ENCODE data around the gene SGMS2. TPM values are rescaled to one million over a fixed set of nuclear protein-coding genes. Genes with fewer than 3 reads are reported as not detected.

Gene SGMS2
- total RNA-seq, 1 donor from 2014 or later, result 95.0 TPM

- peaks cover 2% of the 10 kb centered on the region for H3K27me3 ChIP-seq (ENCODE audit: control insufficient read depth, insufficient read depth, low read length)
- FAIRE-seq, result peak; percentile 70
These were observed 32.0 kb upstream of the SGMS2 start for GRCh38 chr4:107792711-107793110.

GRCh38 chr4:107793996-107794395 is 30.7 kb upstream of the SGMS2 start:
- H3K36me3 ChIP-seq (ENCODE audit: control insufficient read depth, insufficient read depth, low read length), result no peaks in the 10 kb centered on the region
- H3K27me3 ChIP-seq (ENCODE audit: control insufficient read depth, insufficient read depth, low read length), result peaks cover 2% of the 10 kb centered on the region
- TF ChIP-seq CTCF (IDR thresholded peaks at IDR 0.05; ENCODE audit: insufficient read depth, low read length, severe bottlenecking), result no peak
- DNase-seq (ENCODE audit: low read depth), result no peak
- FAIRE-seq, result no peak
- H3K4me3 ChIP-seq (ENCODE audit: low read depth, low read length), result no peak overlapping the region

More at GRCh38 chr4:107792711-107793110, 32.0 kb upstream of the SGMS2 start:
- no peak for TF ChIP-seq CTCF (IDR thresholded peaks at IDR 0.05; ENCODE audit: insufficient read depth, low read length, severe bottlenecking)
- Histone ChIP-seq H3K36me3 (ENCODE audit: control insufficient read depth, insufficient read depth, low read length) (no peaks in the 10 kb centered on the region), H3K4me3 (ENCODE audit: low read depth, low read length) (no peak overlapping the region)
- DNase-seq (ENCODE audit: low read depth), result no peak

GRCh38 chr4:107799669-107800450 is 24.9 kb upstream of the SGMS2 start:
- no peaks in the 10 kb centered on the region for H3K27me3 ChIP-seq (ENCODE audit: control insufficient read depth, insufficient read depth, low read length)
- TF ChIP-seq CTCF (IDR thresholded peaks at IDR 0.05; ENCODE audit: insufficient read depth, low read length, severe bottlenecking), result no peak
- no peak for DNase-seq (ENCODE audit: low read depth)
- H3K4me3 ChIP-seq (ENCODE audit: low read depth, low read length), result no peak overlapping the region
- H3K36me3 ChIP-seq (ENCODE audit: control insufficient read depth, insufficient read depth, low read length), result no peaks in the 10 kb centered on the region
- FAIRE-seq, result no peak

GRCh38 chr4:107800706-107801105 is 24.0 kb upstream of the SGMS2 start:
- no peak for FAIRE-seq
- TF ChIP-seq CTCF (IDR thresholded peaks at IDR 0.05; ENCODE audit: insufficient read depth, low read length, severe bottlenecking), result no peak

GRCh38 chr4:107801766-107802211 is 22.9 kb upstream of the SGMS2 start:
- no peak for TF ChIP-seq CTCF (IDR thresholded peaks at IDR 0.05; ENCODE audit: insufficient read depth, low read length, severe bottlenecking)
- Histone ChIP-seq H3K27me3 (ENCODE audit: control insufficient read depth, insufficient read depth, low read length) (no peaks in the 10 kb centered on the region), H3K4me3 (ENCODE audit: low read depth, low read length) (no peak overlapping the region), H3K36me3 (ENCODE audit: control insufficient read depth, insufficient read depth, low read length) (no peaks in the 10 kb centered on the region)
- DNase-seq (ENCODE audit: low read depth) (peak; percentile 90), FAIRE-seq (no peak)

More at GRCh38 chr4:107800706-107801105, 24.0 kb upstream of the SGMS2 start:
- Histone ChIP-seq H3K4me3 (ENCODE audit: low read depth, low read length) (no peak overlapping the region), H3K36me3 (ENCODE audit: control insufficient read depth, insufficient read depth, low read length) (no peaks in the 10 kb centered on the region), H3K27me3 (ENCODE audit: control insufficient read depth, insufficient read depth, low read length) (no peaks in the 10 kb centered on the region)
- DNase-seq (ENCODE audit: low read depth), result no peak

All from bronchial epithelial cell (primary cell).